Caco-2 (cell line): ENCODE results near the gene ENOX1. TPM values are rescaled to one million over a fixed set of nuclear protein-coding genes. Genes with fewer than 3 reads are reported as not detected.

Experiments used
- BruUV-seq: library from RNA; stranded (reverse); fragments of 400-500 nt; replicated peaks from 2 replicates; lab custom pipeline; 2021; lab: Mats Ljungman, UMichigan
- CTCF ChIA-PET: fragments of 300-600 bp; sonication (Branson Sonifier 250); formaldehyde crosslinking; loops from one replicate; lab custom pipeline; 2022; ENCODE audit warnings: antibody characterized with exemption; lab: Charles Lee
- POLR2A ChIA-PET: fragments of 300-600 bp; sonication (Branson Sonifier 250); formaldehyde crosslinking; loops from one replicate; lab custom pipeline; 2022; ENCODE audit warnings: antibody characterized with exemption; lab: Charles Lee
- DNase-seq, 2 experiments: peaks; one replicate each; pipeline versions ENCODE4 v3.0.0 to v3.0.0-alpha.2; 2020 to 2022
- H3K27me3 ChIP-seq: replicated peaks from 2 replicates; pipeline ENCODE4 v1.6.0; 2011; ENCODE audit warnings: low read length; ENCODE audit not compliant: control insufficient read depth, insufficient read depth
- H3K36me3 ChIP-seq: 2 replicates; pipeline ENCODE4 v1.5.1; 2011; ENCODE audit warnings: low read length; ENCODE audit not compliant: control insufficient read depth, insufficient read depth
- H3K4me1 ChIP-seq: fragments of 250-450 bp; sonication (Bioruptor Pico); 2 replicates; pipeline ENCODE4 v1.5.1; 2020; ENCODE audit warnings: mild to moderate bottlenecking
- H3K4me3 ChIP-seq: 2 replicates; pipeline ENCODE4 v1.5.1; 2011; ENCODE audit warnings: low read depth, mild to moderate bottlenecking, control low read depth, low read length
- H3K9me3 ChIP-seq: fragments of 250-450 bp; sonication (Bioruptor Pico); 2 replicates; pipeline ENCODE4 v1.5.1; 2020; ENCODE audit warnings: mild to moderate bottlenecking, moderate library complexity
- H3K27ac Mint-ChIP-seq: one replicate; pipeline ENCODE4 v1.8.0; 2022; ENCODE audit warnings: mixed read lengths; ENCODE audit not compliant: unreplicated experiment
- H3K27me3 Mint-ChIP-seq: one replicate; pipeline ENCODE4 v1.8.0; 2022; ENCODE audit warnings: mixed read lengths; ENCODE audit not compliant: insufficient read depth, unreplicated experiment
- H3K36me3 Mint-ChIP-seq: one replicate; pipeline ENCODE4 v1.8.0; 2022; ENCODE audit warnings: mild to moderate bottlenecking, mixed read lengths; ENCODE audit not compliant: insufficient read depth, unreplicated experiment
- H3K4me1 Mint-ChIP-seq: one replicate; pipeline ENCODE4 v1.8.0; 2022; ENCODE audit warnings: low read depth, mixed read lengths; ENCODE audit not compliant: unreplicated experiment
- H3K4me3 Mint-ChIP-seq: one replicate; pipeline ENCODE4 v1.8.0; 2022; ENCODE audit warnings: mild to moderate bottlenecking, moderate library complexity, mixed read lengths; ENCODE audit not compliant: unreplicated experiment
- H3K9me3 Mint-ChIP-seq: one replicate; pipeline ENCODE4 v1.8.0; 2022; ENCODE audit warnings: mixed read lengths; ENCODE audit not compliant: unreplicated experiment
- CTCF ChIP-seq, 2 experiments: fragments of 200-600 bp in 1 of 2; IDR thresholded peaks; 1 replicate in 1 of 2; 2 replicates in 1 of 2; pipeline versions ENCODE4 v1.5.1 to v1.8.0; 2011 to 2022; ENCODE audit warnings: antibody characterized with exemption in 1 of 2, control low read depth in 1 of 2, inconsistent platforms in 1 of 2, low read depth in 1 of 2, low read length in 1 of 2, mild to moderate bottlenecking in 1 of 2, moderate library complexity in 1 of 2; ENCODE audit not compliant: insufficient read depth in 1 of 2, severe bottlenecking in 1 of 2, unreplicated experiment in 1 of 2
- intact Hi-C: fragments of 100-400 bp; cut with micrococcal nuclease; formaldehyde crosslinking; loops from one replicate; pipeline ENCODE4 v1.10.0; 2022; ENCODE audit not compliant: unreplicated experiment
- total RNA-seq: library from RNA; stranded (reverse); gene quantifications from 2 replicates; pipeline ENCODE4 v1.2.3, GENCODE V29; 2022

ENOX1 gene
- total RNA-seq, 1 experiment from 2014 or later, result 9.1 TPM

- Mint-ChIP-seq H3K27ac (no peak overlapping the region), H3K4me3 (no peak overlapping the region), H3K36me3 (no peaks in the 10 kb centered on the region), H3K9me3 (no peaks in the 10 kb centered on the region), H3K4me1 (no peaks in the 10 kb centered on the region), H3K27me3 (no peaks in the 10 kb centered on the region)
- ChIA-PET CTCF (no interaction called here), POLR2A (no interaction called here)
- no peak for TF ChIP-seq CTCF (IDR thresholded peaks at IDR 0.05; ENCODE audit: insufficient read depth in 1 of 2, low read depth in 1 of 2, low read length in 1 of 2, severe bottlenecking in 1 of 2, unreplicated experiment in 1 of 2)
- DNase-seq, result no peak
- Histone ChIP-seq H3K36me3 (no peaks in the 10 kb centered on the region), H3K4me3 (no peak overlapping the region), H3K27me3 (no peaks in the 10 kb centered on the region), H3K9me3 (no peaks in the 10 kb centered on the region), H3K4me1 (no peaks in the 10 kb centered on the region)
- intact Hi-C loops, result no loop called here
- no TSS peak for BruUV-seq
These were observed 378.5 kb downstream of the ENOX1 start for GRCh38 chr13:43408274-43408673.

- Mint-ChIP-seq H3K4me1 (no peaks in the 10 kb centered on the region), H3K27ac (no peak overlapping the region), H3K9me3 (no peaks in the 10 kb centered on the region), H3K27me3 (no peaks in the 10 kb centered on the region), H3K36me3 (no peaks in the 10 kb centered on the region), H3K4me3 (no peak overlapping the region)
- CTCF ChIA-PET, result no interaction called here
- intact Hi-C loops, result no loop called here
- POLR2A ChIA-PET, result no interaction called here
- no peak for TF ChIP-seq CTCF (IDR thresholded peaks at IDR 0.05; ENCODE audit: insufficient read depth in 1 of 2, low read depth in 1 of 2, low read length in 1 of 2, severe bottlenecking in 1 of 2, unreplicated experiment in 1 of 2)
- no peaks in the 10 kb centered on the region for H3K27me3 ChIP-seq
- H3K9me3 ChIP-seq, result no peaks in the 10 kb centered on the region
- no peaks in the 10 kb centered on the region for H3K36me3 ChIP-seq
- no peak for DNase-seq
- H3K4me1 ChIP-seq, result no peaks in the 10 kb centered on the region
- no peak overlapping the region for H3K4me3 ChIP-seq
- no TSS peak for BruUV-seq
These were observed 379.7 kb downstream of the ENOX1 start for GRCh38 chr13:43407023-43407581.

- POLR2A ChIA-PET, result no interaction called here
- Histone ChIP-seq H3K27me3 (no peaks in the 10 kb centered on the region), H3K4me1 (0 out of 2 replicates have a peak, but pooled peaks cover 3% of the 10 kb centered on the region), H3K36me3 (no peaks in the 10 kb centered on the region), H3K9me3 (no peaks in the 10 kb centered on the region), H3K4me3 (no peak overlapping the region)
- no peaks in the 10 kb centered on the region for H3K9me3 Mint-ChIP-seq
- peaks cover 7% of the 10 kb centered on the region for H3K4me1 Mint-ChIP-seq
- no peaks in the 10 kb centered on the region for H3K27me3 Mint-ChIP-seq
- H3K27ac Mint-ChIP-seq, result no peak overlapping the region
- CTCF ChIA-PET, result no interaction called here
- no peak overlapping the region for H3K4me3 Mint-ChIP-seq
- H3K36me3 Mint-ChIP-seq, result no peaks in the 10 kb centered on the region
- intact Hi-C loops, result no loop called here
- no TSS peak for BruUV-seq
- DNase-seq, result no peak
- no peak for TF ChIP-seq CTCF (IDR thresholded peaks at IDR 0.05; ENCODE audit: insufficient read depth in 1 of 2, low read depth in 1 of 2, low read length in 1 of 2, severe bottlenecking in 1 of 2, unreplicated experiment in 1 of 2)
These were observed 381.3 kb downstream of the ENOX1 start for GRCh38 chr13:43405457-43405856.
